ENCODE results near the gene PNPLA1.

Gene PNPLA1

DNA sequence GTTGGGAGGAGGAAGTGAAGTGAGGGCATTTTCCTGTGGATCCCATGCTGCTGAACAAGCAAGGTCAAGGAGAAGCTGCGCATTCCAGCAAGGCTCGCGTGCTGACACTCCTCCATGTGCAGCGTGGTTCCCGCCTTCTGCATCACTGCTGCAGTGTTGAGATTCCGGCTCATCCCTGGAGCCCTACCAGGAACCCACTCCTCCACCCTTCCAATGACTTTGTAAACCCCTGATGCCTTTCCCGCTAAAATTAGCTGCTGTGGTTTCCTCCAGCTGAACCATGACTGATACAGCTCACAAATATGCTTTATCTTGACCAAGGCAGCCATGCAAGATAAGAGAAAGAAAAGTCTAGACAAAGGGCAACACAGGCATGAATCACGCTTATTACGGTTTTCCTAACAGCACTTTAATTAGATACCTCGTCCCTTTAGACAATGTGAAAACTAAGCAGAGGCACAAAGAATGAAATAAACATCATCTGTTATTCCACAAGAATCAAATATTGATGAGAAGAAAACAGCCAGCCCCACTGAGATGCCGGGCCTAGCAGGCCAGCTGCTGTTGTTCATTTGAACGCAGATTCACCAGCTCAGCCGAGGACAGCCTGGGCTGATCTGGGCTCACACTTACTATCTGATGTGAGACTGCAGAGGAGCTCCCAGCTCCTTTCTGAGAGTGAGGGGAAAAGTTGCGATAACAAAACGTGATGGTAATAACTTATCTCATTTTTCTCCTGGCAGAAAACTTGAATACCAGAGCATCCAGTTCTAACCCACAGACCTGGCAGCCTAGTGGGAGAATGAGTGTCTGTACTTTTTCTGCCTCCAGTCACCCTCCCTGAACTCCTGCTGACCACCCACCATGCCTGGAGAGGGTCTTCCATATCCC, 81.1 kb downstream of the PNPLA1 start:
- TF ChIP-seq GATA2 (IDR thresholded peaks at IDR 0.05; ENCODE audit: low read depth, low read length) (no peak), GATA3 (IDR thresholded peaks at IDR 0.05; ENCODE audit: low read depth, low read length) (no peak)

DNA sequence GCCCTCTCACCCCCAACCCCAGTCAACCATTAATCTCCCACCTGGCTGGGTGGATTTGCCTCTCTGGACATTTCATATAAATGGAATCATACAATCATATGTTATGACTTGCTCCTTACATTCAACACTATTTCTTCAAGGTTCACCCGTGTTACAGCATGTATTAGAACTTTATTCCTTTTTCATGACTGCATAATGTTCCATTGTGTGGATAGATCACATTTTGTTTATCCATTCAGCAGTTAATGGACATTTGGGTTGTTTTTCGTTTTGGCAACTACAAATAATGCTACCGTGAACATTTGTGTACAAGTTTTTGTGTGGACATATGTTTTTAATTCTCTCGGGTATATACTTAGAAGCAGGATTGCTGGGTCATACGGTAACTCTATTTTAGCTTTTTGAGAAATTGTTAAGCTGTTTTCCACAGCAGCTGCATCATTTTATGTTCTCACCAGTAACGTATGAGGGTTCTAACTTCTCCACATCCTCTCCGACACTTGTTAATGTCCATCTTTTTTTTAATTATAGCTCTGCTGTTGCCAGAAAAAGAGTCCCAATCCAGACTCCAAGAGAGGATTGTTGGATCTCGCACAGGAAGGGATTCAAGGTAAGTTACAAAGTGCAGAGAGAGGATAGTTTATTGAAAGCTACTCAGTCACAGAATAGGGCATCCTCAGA, 82.8 kb downstream of the PNPLA1 start:
- TF ChIP-seq GATA3 (IDR thresholded peaks at IDR 0.05; ENCODE audit: low read depth, low read length) (no peak), GATA2 (IDR thresholded peaks at IDR 0.05; ENCODE audit: low read depth, low read length) (no peak)

DNA sequence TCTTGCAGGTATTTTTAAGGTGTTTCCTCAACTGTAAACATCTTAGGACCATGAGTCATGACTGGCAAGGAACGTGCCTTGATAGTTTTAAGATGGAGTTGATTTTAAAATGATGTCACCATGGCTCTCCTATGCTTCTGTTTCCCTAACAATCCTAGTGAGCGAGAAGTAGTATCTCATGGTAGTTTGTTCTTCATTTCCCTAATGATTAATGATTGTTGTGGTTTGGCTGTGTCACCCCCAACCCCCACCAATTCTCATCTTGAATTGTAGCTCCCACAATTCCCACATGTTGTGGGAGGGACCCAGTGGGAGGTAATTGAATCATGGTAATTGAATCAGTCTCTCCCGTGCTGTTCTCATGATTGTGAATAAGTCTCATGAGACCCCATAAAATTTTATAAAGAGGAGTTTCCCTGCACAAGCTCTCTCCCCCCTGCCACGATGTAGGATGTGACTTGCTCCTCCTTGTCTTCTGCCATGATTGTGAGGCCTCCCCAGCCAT, 83.6 kb downstream of the PNPLA1 start:
- TF ChIP-seq GATA2 (IDR thresholded peaks at IDR 0.05; ENCODE audit: low read depth, low read length), result no peak
- no peak for TF ChIP-seq GATA3 (IDR thresholded peaks at IDR 0.05; ENCODE audit: low read depth, low read length)

DNA sequence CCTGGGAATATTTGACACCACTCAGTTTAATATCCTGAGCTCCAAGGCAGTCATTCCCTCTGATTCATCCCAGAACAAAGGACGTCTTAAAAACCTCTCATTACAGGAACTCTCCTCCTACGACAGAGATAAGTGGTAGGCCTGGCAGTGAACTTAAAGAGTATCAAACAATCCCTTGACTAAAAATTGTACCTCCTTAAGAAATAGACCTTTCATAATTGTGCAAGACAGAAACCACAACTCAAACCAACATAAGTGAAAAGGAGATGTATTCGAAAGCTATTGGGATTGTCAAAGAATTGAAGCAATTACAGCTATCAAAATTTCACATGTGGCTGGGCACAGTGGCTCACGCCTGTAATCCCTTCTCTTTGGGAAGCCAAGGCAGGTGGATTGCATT, 86.0 kb downstream of the PNPLA1 start:
- TF ChIP-seq GATA3 (IDR thresholded peaks at IDR 0.05; ENCODE audit: low read depth, low read length) (no peak), GATA2 (IDR thresholded peaks at IDR 0.05; ENCODE audit: low read depth, low read length) (no peak)

DNA sequence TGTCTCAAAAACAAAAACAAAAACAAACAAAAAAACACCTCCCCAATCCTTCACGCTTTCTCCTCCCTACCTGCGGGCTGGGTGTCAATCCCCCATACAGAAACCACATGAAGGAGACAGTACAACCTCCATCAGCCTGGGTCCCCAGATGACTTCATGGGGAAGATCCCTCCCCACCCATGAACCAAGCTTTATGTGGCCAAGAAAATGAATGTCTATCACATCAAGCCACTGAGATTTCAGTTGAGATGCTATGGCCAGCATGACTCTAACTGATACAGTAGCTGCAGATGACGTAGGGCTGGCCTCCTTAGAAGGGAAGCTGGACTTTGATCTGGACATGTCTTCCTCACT, 88.0 kb downstream of the PNPLA1 start:
- no peak for TF ChIP-seq GATA2 (IDR thresholded peaks at IDR 0.05; ENCODE audit: low read depth, low read length)
- TF ChIP-seq GATA3 (IDR thresholded peaks at IDR 0.05; ENCODE audit: low read depth, low read length), result no peak

All from SH-SY5Y (cell line).